WTC11 (cell line): ENCODE data around the gene KCNK15. TPM values are rescaled to one million over a fixed set of nuclear protein-coding genes. Genes with fewer than 3 reads are reported as not detected.

ENCODE experiments used
- ATAC-seq: fragments of 200-7000 bp; cut with Tn5 transposase; 2 replicates; pipeline ENCODE4 v1.10.0; 2021; ENCODE audit warnings: mild to moderate bottlenecking, moderate library complexity
- CTCF ChIA-PET: fragments of 300-600 bp; sonication (Branson Sonifier 250); formaldehyde crosslinking; loops from one replicate; lab custom pipeline; 2021; ENCODE audit warnings: antibody characterized with exemption; lab: Charles Lee
- POLR2A ChIA-PET: fragments of 350-600 bp; sonication (Branson Sonifier 250); formaldehyde crosslinking; loops from one replicate; lab custom pipeline; 2021; ENCODE audit warnings: antibody characterized with exemption; lab: Charles Lee
- DNase-seq: peaks from one replicate; pipeline ENCODE4 v3.0.0; 2021; ENCODE audit warnings: low spot score
- H3K27ac Mint-ChIP-seq: 2 replicates; pipeline ENCODE4 v1.8.0; 2021; ENCODE audit warnings: mixed read lengths
- H3K27me3 Mint-ChIP-seq: 2 replicates; pipeline ENCODE4 v1.8.0; 2021; ENCODE audit warnings: low read depth, mild to moderate bottlenecking, moderate library complexity, mixed read lengths
- H3K36me3 Mint-ChIP-seq: 2 replicates; pipeline ENCODE4 v1.8.0; 2021; ENCODE audit warnings: mixed read lengths
- H3K4me1 Mint-ChIP-seq: 2 replicates; pipeline ENCODE4 v1.8.0; 2022; ENCODE audit warnings: mixed read lengths
- H3K4me3 Mint-ChIP-seq: 2 replicates; pipeline ENCODE4 v1.8.0; 2021; ENCODE audit warnings: mild to moderate bottlenecking, moderate library complexity, mixed read lengths
- H3K9me3 Mint-ChIP-seq: 2 replicates; pipeline ENCODE4 v1.8.0; 2021; ENCODE audit warnings: mixed read lengths
- CBFB ChIP-seq: sonication (generic); formaldehyde crosslinking; IDR thresholded peaks from 2 replicates; pipeline ENCODE4 v1.8.1; 2022; ENCODE audit warnings: mild to moderate bottlenecking, low read depth, missing genetic modification reagents
- NFYB ChIP-seq: sonication (generic); formaldehyde crosslinking; conservative IDR thresholded peaks from 2 replicates; pipeline ENCODE4 v1.8.0; 2022; ENCODE audit warnings: low read depth, missing genetic modification reagents
- RELA ChIP-seq: sonication (generic); formaldehyde crosslinking; IDR thresholded peaks from 2 replicates; pipeline ENCODE4 v1.8.1; 2022; ENCODE audit warnings: missing genetic modification reagents, mild to moderate bottlenecking, borderline replicate concordance
- TCF7 ChIP-seq: sonication (generic); formaldehyde crosslinking; IDR thresholded peaks from 2 replicates; pipeline ENCODE4 v1.8.0; 2022; ENCODE audit warnings: mild to moderate bottlenecking, low read depth, missing genetic modification reagents, moderate library complexity
- TEAD4 ChIP-seq: sonication (generic); formaldehyde crosslinking; IDR thresholded peaks from 2 replicates; pipeline ENCODE4 v1.8.0; 2022; ENCODE audit warnings: mild to moderate bottlenecking, missing genetic modification reagents
- ZNF263 ChIP-seq: sonication (generic); formaldehyde crosslinking; IDR thresholded peaks from 2 replicates; pipeline ENCODE4 v1.8.1; 2022; ENCODE audit warnings: low read depth, mild to moderate bottlenecking, moderate library complexity, missing genetic modification reagents
- ZNF317 ChIP-seq: sonication (generic); formaldehyde crosslinking; IDR thresholded peaks from 2 replicates; pipeline ENCODE4 v1.8.1; 2023; ENCODE audit warnings: low read depth, mild to moderate bottlenecking, moderate library complexity, missing genetic modification reagents, borderline replicate concordance
- total RNA-seq: library from RNA; stranded (reverse); gene quantifications from 3 replicates; pipeline ENCODE4 v1.2.3, GENCODE V29; 2021
- TF ChIP-seq, protein P1 (sequence below): fragments of 250-450 bp; sonication (Bioruptor Pico); IDR thresholded peaks from 2 replicates; pipeline ENCODE4 v1.9.0; 2021; ENCODE audit warnings: moderate library complexity, mild to moderate bottlenecking, inconsistent platforms, borderline replicate concordance
- TF ChIP-seq, protein P2 (sequence below): sonication (generic); formaldehyde crosslinking; IDR thresholded peaks from 2 replicates; pipeline ENCODE4 v1.8.1; 2023; ENCODE audit warnings: mild to moderate bottlenecking, missing genetic modification reagents, moderate library complexity
- TF ChIP-seq, protein P3 (sequence below): sonication (generic); formaldehyde crosslinking; IDR thresholded peaks from 2 replicates; pipeline ENCODE4 v1.8.1; 2023; ENCODE audit warnings: mild to moderate bottlenecking, missing genetic modification reagents, moderate library complexity
- TF ChIP-seq, protein P4 (sequence below): sonication (generic); formaldehyde crosslinking; IDR thresholded peaks from 2 replicates; pipeline ENCODE4 v1.8.1; 2023; ENCODE audit warnings: mild to moderate bottlenecking, moderate library complexity, missing genetic modification reagents
- TF ChIP-seq, protein P5 (sequence below): sonication (generic); formaldehyde crosslinking; IDR thresholded peaks from 2 replicates; pipeline ENCODE4 v1.8.1; 2023; ENCODE audit warnings: mild to moderate bottlenecking, missing genetic modification reagents, borderline replicate concordance
- TF ChIP-seq, protein P6 (sequence below): sonication (generic); formaldehyde crosslinking; IDR thresholded peaks from 2 replicates; pipeline ENCODE4 v1.8.1; 2022; ENCODE audit warnings: low read depth, missing genetic modification reagents, borderline replicate concordance
- TF ChIP-seq, protein P7 (sequence below): sonication (generic); formaldehyde crosslinking; IDR thresholded peaks from 2 replicates; pipeline ENCODE4 v1.8.0; 2023; ENCODE audit warnings: missing genetic modification reagents, mild to moderate bottlenecking, borderline replicate concordance
- TF ChIP-seq, protein P8 (sequence below): sonication (generic); formaldehyde crosslinking; IDR thresholded peaks from 2 replicates; pipeline ENCODE4 v1.8.0; 2022; ENCODE audit warnings: mild to moderate bottlenecking, missing genetic modification reagents

KCNK15 gene
- total RNA-seq, 1 experiment from 2014 or later, result 0.24 TPM

DNA sequence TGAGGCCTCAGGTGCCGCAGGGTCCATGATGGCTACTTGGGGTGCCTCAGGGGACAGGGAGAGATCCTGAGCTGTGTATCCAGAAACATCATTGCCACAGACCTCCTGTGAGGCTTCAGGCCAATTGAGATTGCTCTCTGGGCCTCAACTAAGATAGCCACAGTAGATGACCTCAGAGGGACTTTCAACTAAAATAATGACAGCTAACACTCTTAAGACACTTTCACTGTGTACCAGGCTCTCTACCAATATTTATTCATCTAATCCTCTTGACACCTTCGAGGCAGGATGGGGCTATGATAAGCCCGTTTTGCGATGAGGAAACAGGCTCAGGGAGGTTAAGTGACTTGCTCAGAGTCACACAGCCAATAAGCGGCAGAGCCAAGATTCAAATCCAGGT is 54.0 kb downstream of the KCNK15 start:
- POLR2A ChIA-PET, result no interaction called here
- H3K27ac Mint-ChIP-seq, result no peak overlapping the region
- ATAC-seq (no peak), DNase-seq (no peak)
- H3K9me3 Mint-ChIP-seq, result no peaks in the 10 kb centered on the region
- no peak overlapping the region for H3K4me3 Mint-ChIP-seq
- H3K27me3 Mint-ChIP-seq, result no peaks in the 10 kb centered on the region
- no peak for TF ChIP-seq ZNF317 (CRISPR knock-in tag)
- TF ChIP-seq, protein P1, sequence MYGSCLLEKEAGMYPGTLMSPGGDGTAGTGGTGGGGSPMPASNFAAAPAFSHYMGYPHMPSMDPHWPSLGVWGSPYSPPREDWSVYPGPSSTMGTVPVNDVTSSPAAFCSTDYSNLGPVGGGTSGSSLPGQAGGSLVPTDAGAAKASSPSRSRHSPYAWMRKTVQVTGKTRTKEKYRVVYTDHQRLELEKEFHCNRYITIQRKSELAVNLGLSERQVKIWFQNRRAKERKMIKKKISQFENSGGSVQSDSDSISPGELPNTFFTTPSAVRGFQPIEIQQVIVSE (CRISPR knock-in tag), result no peak
- no peak for TF ChIP-seq RELA (CRISPR knock-in tag)
- TF ChIP-seq, protein P2, sequence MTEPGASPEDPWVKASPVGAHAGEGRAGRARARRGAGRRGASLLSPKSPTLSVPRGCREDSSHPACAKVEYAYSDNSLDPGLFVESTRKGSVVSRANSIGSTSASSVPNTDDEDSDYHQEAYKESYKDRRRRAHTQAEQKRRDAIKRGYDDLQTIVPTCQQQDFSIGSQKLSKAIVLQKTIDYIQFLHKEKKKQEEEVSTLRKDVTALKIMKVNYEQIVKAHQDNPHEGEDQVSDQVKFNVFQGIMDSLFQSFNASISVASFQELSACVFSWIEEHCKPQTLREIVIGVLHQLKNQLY, result no peak
- no peak for TF ChIP-seq NFYB (CRISPR knock-in tag)
- TF ChIP-seq TCF7 (CRISPR knock-in tag), result no peak
- TF ChIP-seq, protein P3, sequence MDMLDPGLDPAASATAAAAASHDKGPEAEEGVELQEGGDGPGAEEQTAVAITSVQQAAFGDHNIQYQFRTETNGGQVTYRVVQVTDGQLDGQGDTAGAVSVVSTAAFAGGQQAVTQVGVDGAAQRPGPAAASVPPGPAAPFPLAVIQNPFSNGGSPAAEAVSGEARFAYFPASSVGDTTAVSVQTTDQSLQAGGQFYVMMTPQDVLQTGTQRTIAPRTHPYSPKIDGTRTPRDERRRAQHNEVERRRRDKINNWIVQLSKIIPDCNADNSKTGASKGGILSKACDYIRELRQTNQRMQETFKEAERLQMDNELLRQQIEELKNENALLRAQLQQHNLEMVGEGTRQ, result no peak
- TF ChIP-seq, protein P4, sequence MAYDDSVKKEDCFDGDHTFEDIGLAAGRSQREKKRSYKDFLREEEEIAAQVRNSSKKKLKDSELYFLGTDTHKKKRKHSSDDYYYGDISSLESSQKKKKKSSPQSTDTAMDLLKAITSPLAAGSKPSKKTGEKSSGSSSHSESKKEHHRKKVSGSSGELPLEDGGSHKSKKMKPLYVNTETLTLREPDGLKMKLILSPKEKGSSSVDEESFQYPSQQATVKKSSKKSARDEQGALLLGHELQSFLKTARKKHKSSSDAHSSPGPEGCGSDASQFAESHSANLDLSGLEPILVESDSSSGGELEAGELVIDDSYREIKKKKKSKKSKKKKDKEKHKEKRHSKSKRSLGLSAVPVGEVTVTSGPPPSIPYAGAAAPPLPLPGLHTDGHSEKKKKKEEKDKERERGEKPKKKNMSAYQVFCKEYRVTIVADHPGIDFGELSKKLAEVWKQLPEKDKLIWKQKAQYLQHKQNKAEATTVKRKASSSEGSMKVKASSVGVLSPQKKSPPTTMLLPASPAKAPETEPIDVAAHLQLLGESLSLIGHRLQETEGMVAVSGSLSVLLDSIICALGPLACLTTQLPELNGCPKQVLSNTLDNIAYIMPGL (CRISPR knock-in tag), result no peak
- TF ChIP-seq ZNF263 (CRISPR knock-in tag), result no peak
- TF ChIP-seq TEAD4 (CRISPR knock-in tag), result no peak
- TF ChIP-seq, protein P5, sequence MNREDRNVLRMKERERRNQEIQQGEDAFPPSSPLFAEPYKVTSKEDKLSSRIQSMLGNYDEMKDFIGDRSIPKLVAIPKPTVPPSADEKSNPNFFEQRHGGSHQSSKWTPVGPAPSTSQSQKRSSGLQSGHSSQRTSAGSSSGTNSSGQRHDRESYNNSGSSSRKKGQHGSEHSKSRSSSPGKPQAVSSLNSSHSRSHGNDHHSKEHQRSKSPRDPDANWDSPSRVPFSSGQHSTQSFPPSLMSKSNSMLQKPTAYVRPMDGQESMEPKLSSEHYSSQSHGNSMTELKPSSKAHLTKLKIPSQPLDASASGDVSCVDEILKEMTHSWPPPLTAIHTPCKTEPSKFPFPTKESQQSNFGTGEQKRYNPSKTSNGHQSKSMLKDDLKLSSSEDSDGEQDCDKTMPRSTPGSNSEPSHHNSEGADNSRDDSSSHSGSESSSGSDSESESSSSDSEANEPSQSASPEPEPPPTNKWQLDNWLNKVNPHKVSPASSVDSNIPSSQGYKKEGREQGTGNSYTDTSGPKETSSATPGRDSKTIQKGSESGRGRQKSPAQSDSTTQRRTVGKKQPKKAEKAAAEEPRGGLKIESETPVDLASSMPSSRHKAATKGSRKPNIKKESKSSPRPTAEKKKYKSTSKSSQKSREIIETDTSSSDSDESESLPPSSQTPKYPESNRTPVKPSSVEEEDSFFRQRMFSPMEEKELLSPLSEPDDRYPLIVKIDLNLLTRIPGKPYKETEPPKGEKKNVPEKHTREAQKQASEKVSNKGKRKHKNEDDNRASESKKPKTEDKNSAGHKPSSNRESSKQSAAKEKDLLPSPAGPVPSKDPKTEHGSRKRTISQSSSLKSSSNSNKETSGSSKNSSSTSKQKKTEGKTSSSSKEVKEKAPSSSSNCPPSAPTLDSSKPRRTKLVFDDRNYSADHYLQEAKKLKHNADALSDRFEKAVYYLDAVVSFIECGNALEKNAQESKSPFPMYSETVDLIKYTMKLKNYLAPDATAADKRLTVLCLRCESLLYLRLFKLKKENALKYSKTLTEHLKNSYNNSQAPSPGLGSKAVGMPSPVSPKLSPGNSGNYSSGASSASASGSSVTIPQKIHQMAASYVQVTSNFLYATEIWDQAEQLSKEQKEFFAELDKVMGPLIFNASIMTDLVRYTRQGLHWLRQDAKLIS (CRISPR knock-in tag), result no peak
- TF ChIP-seq, protein P6, sequence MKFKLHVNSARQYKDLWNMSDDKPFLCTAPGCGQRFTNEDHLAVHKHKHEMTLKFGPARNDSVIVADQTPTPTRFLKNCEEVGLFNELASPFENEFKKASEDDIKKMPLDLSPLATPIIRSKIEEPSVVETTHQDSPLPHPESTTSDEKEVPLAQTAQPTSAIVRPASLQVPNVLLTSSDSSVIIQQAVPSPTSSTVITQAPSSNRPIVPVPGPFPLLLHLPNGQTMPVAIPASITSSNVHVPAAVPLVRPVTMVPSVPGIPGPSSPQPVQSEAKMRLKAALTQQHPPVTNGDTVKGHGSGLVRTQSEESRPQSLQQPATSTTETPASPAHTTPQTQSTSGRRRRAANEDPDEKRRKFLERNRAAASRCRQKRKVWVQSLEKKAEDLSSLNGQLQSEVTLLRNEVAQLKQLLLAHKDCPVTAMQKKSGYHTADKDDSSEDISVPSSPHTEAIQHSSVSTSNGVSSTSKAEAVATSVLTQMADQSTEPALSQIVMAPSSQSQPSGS (CRISPR knock-in tag), result no peak
- TF ChIP-seq CBFB (CRISPR knock-in tag), result no peak
- TF ChIP-seq, protein P7, sequence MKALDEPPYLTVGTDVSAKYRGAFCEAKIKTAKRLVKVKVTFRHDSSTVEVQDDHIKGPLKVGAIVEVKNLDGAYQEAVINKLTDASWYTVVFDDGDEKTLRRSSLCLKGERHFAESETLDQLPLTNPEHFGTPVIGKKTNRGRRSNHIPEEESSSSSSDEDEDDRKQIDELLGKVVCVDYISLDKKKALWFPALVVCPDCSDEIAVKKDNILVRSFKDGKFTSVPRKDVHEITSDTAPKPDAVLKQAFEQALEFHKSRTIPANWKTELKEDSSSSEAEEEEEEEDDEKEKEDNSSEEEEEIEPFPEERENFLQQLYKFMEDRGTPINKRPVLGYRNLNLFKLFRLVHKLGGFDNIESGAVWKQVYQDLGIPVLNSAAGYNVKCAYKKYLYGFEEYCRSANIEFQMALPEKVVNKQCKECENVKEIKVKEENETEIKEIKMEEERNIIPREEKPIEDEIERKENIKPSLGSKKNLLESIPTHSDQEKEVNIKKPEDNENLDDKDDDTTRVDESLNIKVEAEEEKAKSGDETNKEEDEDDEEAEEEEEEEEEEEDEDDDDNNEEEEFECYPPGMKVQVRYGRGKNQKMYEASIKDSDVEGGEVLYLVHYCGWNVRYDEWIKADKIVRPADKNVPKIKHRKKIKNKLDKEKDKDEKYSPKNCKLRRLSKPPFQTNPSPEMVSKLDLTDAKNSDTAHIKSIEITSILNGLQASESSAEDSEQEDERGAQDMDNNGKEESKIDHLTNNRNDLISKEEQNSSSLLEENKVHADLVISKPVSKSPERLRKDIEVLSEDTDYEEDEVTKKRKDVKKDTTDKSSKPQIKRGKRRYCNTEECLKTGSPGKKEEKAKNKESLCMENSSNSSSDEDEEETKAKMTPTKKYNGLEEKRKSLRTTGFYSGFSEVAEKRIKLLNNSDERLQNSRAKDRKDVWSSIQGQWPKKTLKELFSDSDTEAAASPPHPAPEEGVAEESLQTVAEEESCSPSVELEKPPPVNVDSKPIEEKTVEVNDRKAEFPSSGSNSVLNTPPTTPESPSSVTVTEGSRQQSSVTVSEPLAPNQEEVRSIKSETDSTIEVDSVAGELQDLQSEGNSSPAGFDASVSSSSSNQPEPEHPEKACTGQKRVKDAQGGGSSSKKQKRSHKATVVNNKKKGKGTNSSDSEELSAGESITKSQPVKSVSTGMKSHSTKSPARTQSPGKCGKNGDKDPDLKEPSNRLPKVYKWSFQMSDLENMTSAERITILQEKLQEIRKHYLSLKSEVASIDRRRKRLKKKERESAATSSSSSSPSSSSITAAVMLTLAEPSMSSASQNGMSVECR (CRISPR knock-in tag), result no peak
- TF ChIP-seq, protein P8, sequence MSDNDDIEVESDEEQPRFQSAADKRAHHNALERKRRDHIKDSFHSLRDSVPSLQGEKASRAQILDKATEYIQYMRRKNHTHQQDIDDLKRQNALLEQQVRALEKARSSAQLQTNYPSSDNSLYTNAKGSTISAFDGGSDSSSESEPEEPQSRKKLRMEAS (CRISPR knock-in tag), result no peak
- CTCF ChIA-PET, result interaction anchor here (0.7 to 9.1 kb wide), 15 partner anchors 9 to 430 kb away, joined by 3 to 65 read pairs (median 5); no protein-coding TSS in a partner anchor
- H3K36me3 Mint-ChIP-seq, result no peaks in the 10 kb centered on the region
- H3K4me1 Mint-ChIP-seq, result peaks cover 14% of the 10 kb centered on the region
